Measurements from ENCODE around the gene RHOF. TPM values are rescaled to one million over a fixed set of nuclear protein-coding genes. Genes with fewer than 3 reads are reported as not detected.

Gene RHOF
- total RNA-seq, 1 donor from 2014 or later = 41.0 TPM

DNA sequence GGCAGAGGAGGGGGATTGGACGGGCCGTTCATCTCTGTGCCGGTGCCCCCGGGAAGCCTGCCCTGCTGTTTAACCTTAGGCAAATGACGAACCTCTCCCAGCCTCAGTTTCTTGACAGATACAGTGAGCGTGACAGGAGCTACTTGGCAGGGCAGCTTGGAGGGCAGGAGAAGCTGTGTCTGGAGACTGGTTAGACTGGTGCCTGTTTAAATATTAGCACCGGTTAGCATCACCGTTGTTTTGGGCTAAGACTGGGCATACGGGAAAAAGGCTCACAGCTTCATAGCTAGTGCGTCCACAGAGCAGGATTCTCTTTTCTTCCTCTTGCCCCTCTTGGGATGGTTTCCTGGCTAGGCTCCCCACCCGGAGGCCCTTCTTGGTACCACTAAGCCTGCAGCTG lies 38.7 kb downstream of the RHOF start:
- TF ChIP-seq, protein P1, sequence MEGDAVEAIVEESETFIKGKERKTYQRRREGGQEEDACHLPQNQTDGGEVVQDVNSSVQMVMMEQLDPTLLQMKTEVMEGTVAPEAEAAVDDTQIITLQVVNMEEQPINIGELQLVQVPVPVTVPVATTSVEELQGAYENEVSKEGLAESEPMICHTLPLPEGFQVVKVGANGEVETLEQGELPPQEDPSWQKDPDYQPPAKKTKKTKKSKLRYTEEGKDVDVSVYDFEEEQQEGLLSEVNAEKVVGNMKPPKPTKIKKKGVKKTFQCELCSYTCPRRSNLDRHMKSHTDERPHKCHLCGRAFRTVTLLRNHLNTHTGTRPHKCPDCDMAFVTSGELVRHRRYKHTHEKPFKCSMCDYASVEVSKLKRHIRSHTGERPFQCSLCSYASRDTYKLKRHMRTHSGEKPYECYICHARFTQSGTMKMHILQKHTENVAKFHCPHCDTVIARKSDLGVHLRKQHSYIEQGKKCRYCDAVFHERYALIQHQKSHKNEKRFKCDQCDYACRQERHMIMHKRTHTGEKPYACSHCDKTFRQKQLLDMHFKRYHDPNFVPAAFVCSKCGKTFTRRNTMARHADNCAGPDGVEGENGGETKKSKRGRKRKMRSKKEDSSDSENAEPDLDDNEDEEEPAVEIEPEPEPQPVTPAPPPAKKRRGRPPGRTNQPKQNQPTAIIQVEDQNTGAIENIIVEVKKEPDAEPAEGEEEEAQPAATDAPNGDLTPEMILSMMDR (IDR thresholded peaks at IDR 0.05) = no peak
- intact Hi-C loops (cut with DNase I) = no loop called here
- H3K27ac ChIP-seq = no peak overlapping the region
- H3K9me3 ChIP-seq = no peaks in the 10 kb centered on the region
- H3K36me3 ChIP-seq = no peaks in the 10 kb centered on the region
- DNase-seq (no peak), ATAC-seq (no peak)
- H3K4me3 ChIP-seq = no peak overlapping the region
- peaks cover 3% of the 10 kb centered on the region for H3K4me1 ChIP-seq
- no peaks in the 10 kb centered on the region for H3K27me3 ChIP-seq

- DNase-seq (peak; percentile 83), ATAC-seq (peak; percentile 85)
- intact Hi-C loops (cut with DNase I) = no loop called here
- no peaks in the 10 kb centered on the region for H3K36me3 ChIP-seq
- peaks cover 3% of the 10 kb centered on the region for H3K4me1 ChIP-seq
- TF ChIP-seq, protein P1 (IDR thresholded peaks at IDR 0.05) = no peak
- no peaks in the 10 kb centered on the region for H3K9me3 ChIP-seq
- no peaks in the 10 kb centered on the region for H3K27me3 ChIP-seq
- no peak overlapping the region for H3K27ac ChIP-seq
- H3K4me3 ChIP-seq = no peak overlapping the region
Observed at GRCh38 chr12:121753844-121754264, 39.6 kb downstream of the RHOF start.

- DNase-seq = no peak
- no peak overlapping the region for H3K27ac ChIP-seq
- H3K9me3 ChIP-seq = no peaks in the 10 kb centered on the region
- H3K4me1 ChIP-seq = peaks cover 9% of the 10 kb centered on the region
- no peak overlapping the region for H3K4me3 ChIP-seq
- ATAC-seq = no peak
- no peaks in the 10 kb centered on the region for H3K36me3 ChIP-seq
- no peaks in the 10 kb centered on the region for H3K27me3 ChIP-seq
- intact Hi-C loops (cut with DNase I) = no loop called here
- TF ChIP-seq, protein P1 (IDR thresholded peaks at IDR 0.05) = no peak
Observed at GRCh38 chr12:121751749-121752351, 41.6 kb downstream of the RHOF start.

- peaks cover 9% of the 10 kb centered on the region for H3K4me1 ChIP-seq
- TF ChIP-seq, protein P1 (IDR thresholded peaks at IDR 0.05) = no peak
- DNase-seq (no peak), ATAC-seq (no peak)
- H3K36me3 ChIP-seq = no peaks in the 10 kb centered on the region
- H3K9me3 ChIP-seq = no peaks in the 10 kb centered on the region
- H3K27me3 ChIP-seq = no peaks in the 10 kb centered on the region
- no peak overlapping the region for H3K27ac ChIP-seq
- H3K4me3 ChIP-seq = no peak overlapping the region
- intact Hi-C loops (cut with DNase I) = no loop called here
Observed at GRCh38 chr12:121751034-121751433, 42.5 kb downstream of the RHOF start.

DNA sequence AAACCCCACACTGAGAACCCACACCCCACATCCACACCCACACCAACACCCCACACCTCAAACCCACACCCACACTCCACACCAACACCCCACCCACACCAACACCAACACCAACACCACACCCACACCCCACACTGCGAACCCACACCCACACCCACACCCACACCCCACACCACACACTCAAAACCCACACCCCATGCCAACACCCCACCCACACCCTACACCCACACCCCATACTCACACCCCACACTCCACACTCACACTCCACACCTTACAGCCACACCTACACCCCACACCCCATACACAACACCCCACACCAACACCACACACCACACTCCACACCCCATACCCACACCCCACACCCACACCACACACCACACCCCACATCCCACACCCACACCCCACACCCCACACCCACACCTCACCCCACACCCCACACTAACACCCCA lies 43.0 kb downstream of the RHOF start:
- H3K4me1 ChIP-seq = peaks cover 9% of the 10 kb centered on the region
- no peaks in the 10 kb centered on the region for H3K27me3 ChIP-seq
- H3K36me3 ChIP-seq = no peaks in the 10 kb centered on the region
- H3K9me3 ChIP-seq = no peaks in the 10 kb centered on the region
- TF ChIP-seq, protein P1 (IDR thresholded peaks at IDR 0.05) = no peak
- no peak overlapping the region for H3K4me3 ChIP-seq
- H3K27ac ChIP-seq = no peak overlapping the region
- intact Hi-C loops (cut with DNase I) = no loop called here
- DNase-seq (no peak), ATAC-seq (peak; percentile 2)

- DNase-seq (no peak), ATAC-seq (no peak)
- no peaks in the 10 kb centered on the region for H3K9me3 ChIP-seq
- H3K27ac ChIP-seq = no peak overlapping the region
- TF ChIP-seq, protein P1 (IDR thresholded peaks at IDR 0.05) = no peak
- intact Hi-C loops (cut with DNase I) = no loop called here
- H3K27me3 ChIP-seq = no peaks in the 10 kb centered on the region
- no peak overlapping the region for H3K4me3 ChIP-seq
- no peaks in the 10 kb centered on the region for H3K36me3 ChIP-seq
- peaks cover 9% of the 10 kb centered on the region for H3K4me1 ChIP-seq
Observed at GRCh38 chr12:121749267-121749666, 44.2 kb downstream of the RHOF start.
